Activated CD4-positive, alpha-beta T cell treated with anti-CD3 and anti-CD28 coated beads for 1 hour (primary cell): ENCODE results near the gene CUL4A.
"Not testable (repeated sequence)": the region's sequence is repeated elsewhere in the genome, so short reads cannot be mapped to it uniquely, and the experiment has no call there.

Experiments used
- DNase-seq: peaks from one replicate; pipeline ENCODE4 v3.0.0-alpha.2; 2020

CUL4A gene

DNA sequence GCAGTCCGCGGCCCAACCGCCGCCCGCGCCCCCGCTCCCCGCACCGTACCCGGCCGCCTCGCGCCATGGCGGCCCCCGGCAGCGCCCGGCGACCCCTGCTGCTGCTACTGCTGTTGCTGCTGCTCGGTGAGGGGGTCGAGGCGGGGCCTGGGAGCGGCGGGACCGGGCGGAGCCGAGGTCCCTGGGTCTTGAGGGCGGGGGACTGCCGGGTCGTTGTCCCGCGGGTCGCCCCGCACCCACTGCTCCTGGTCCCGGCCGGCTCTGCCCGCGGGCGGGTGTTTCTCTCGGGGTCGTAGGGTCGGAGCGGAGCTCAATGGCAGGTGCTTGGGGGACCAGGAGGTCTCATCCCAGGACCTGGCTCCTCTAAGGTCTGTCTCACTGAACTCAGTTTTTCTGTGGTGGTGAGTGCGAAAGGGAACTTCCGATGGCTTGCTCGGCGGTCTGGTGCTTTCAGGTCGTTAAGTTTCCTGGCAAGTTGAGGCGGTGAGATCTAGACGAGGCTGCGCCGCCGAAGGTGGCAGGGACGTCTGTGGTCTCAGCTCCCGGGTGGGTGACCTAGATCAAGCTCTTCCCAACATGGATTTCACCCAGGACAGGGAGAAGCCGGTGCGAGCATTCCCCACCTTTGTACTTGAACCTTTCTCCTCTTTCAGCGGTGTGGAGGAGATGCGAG is 88.1 kb downstream of the CUL4A start:
- DNase-seq = peak; percentile 37

GRCh38 chr13:113298043-113298945 is 88.9 kb downstream of the CUL4A start:
- DNase-seq = no peak

GRCh38 chr13:113299951-113300350 is 90.5 kb downstream of the CUL4A start:
- no peak for DNase-seq

DNA sequence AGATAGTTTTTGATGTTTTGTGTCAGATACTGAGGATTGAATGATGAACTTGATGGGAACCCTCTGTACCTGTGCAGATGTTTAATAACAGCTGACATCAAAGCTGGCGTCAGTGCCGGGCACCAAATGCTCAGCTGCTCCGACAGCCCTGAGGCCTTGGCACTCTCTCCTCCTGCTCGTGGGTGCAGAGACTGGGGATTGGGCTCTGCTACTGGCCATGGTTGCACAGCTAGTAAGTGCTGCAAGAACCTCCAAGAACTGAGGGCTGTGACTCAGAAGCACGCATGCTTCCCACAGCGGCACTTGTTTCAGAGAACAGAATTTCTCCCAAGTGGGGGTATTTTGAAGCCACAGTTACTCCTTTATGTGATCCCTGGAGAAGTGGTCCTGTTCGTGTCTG is 93.6 kb downstream of the CUL4A start:
- no peak for DNase-seq

DNA sequence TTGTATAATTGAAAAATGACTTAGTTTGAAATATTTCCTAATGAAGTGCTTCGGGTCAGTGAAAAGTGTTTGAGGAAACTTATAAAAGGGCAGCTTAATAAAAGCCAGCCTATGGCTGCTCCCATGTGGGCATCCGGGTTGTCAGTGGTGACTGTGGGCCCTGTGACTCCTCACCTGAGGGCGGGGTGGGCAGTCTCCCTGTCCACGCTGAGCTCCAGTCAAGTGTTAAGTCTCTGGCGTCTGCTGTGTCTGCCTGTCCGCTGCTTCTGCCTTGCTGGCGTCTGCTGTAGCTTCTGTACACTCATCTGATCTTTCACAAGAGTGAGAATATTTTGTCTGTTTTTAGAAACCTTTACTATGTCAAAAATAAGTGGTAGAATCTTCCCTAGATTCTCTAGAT is 94.7 kb downstream of the CUL4A start:
- no peak for DNase-seq

GRCh38 chr13:113305208-113305607 is 95.8 kb downstream of the CUL4A start:
- DNase-seq = no peak

GRCh38 chr13:113307491-113307890 is 98.1 kb downstream of the CUL4A start:
- no peak for DNase-seq

DNA sequence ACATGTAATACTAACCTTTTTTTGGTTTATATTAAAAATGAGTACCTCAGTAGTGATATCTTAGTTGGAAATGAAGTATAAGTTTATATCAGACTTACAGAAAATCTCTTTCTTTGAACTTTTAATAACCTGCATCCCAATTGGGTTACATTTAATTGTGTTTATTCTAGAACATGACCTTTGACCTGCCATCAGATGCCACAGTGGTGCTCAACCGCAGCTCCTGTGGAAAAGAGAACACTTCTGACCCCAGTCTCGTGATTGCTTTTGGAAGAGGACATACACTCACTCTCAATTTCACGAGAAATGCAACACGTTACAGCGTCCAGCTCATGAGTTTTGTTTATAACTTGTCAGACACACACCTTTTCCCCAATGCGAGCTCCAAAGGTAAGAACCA is 100.1 kb downstream of the CUL4A start:
- no peak for DNase-seq

- DNase-seq = not testable (repeated sequence)
Observed at GRCh38 chr13:113314112-113314511, 104.7 kb downstream of the CUL4A start.

- DNase-seq = not testable (repeated sequence)
Observed at GRCh38 chr13:113314895-113315470, 105.6 kb downstream of the CUL4A start.

- DNase-seq = no peak
Observed at GRCh38 chr13:113315992-113316391, 106.6 kb downstream of the CUL4A start.
